H1 (cell line): ENCODE measurements around the gene ZBTB4. TPM values are rescaled to one million over a fixed set of nuclear protein-coding genes. Genes with fewer than 3 reads are reported as not detected.

Experiments
- BRCA1 ChIP-seq: IDR thresholded peaks from 2 replicates; pipeline ENCODE4 v1.6.1; 2012; ENCODE audit warnings: low read depth, low read length, improper control_type of control experiment
- CHD1 ChIP-seq: IDR thresholded peaks from 2 replicates; pipeline ENCODE4 v1.6.1; 2012; ENCODE audit warnings: low read depth, low read length, improper control_type of control experiment
- CREB1 ChIP-seq: IDR thresholded peaks from 2 replicates; pipeline ENCODE4 v1.6.1; 2012; ENCODE audit warnings: inconsistent platforms
- KDM1A ChIP-seq: fragments of 200-600, 300-600 bp; sonication (generic); IDR thresholded peaks from 2 replicates; pipeline ENCODE4 v1.7.1; 2016; ENCODE audit warnings: mild to moderate bottlenecking, low read length, borderline replicate concordance
- PHF8 ChIP-seq: fragments of 200-600 bp; sonication (generic); conservative IDR thresholded peaks from 2 replicates; pipeline ENCODE4 v1.7.1; 2012; ENCODE audit warnings: low read depth, mild to moderate bottlenecking, inconsistent platforms, low read length, moderate library complexity
- SAP30 ChIP-seq: fragments of 300-600 bp; sonication (generic); IDR thresholded peaks from 2 replicates; pipeline ENCODE4 v1.7.1; 2012; ENCODE audit warnings: low read length, moderate library complexity, mild to moderate bottlenecking, inconsistent platforms; ENCODE audit not compliant: insufficient read depth, insufficient replicate concordance
- TBP ChIP-seq: IDR thresholded peaks from 2 replicates; pipeline ENCODE4 v1.6.1; 2011; ENCODE audit warnings: low read depth, low read length, improper control_type of control experiment
- polyA plus RNA-seq, 7 experiments: library from polyadenylated mRNA; depleted of rRNA in 3 of 7; stranded (reverse) in 5 of 7; unstranded in 2 of 7; fragments of >200 nt in 5 of 7; fragments of 200-250 nt in 2 of 7; gene quantifications; 1 replicate in 5 of 7; 2 replicates in 1 of 7; 4 replicates in 1 of 7; pipeline versions ENCODE4 v1.2.1 to v1.2.3, GENCODE V29; 2011 to 2013; ENCODE audit warnings: missing spikeins in 2 of 7, mixed read lengths in 2 of 7
- total RNA-seq: library from RNA; stranded (reverse); fragmentation: NEBNext Ultra II Directional; extraction: Animal tissue kit (Norgen Biotek cat#: 25700); gene quantifications from 2 replicates; pipeline ENCODE4 v1.2.1, GENCODE V29; 2021

Gene ZBTB4
- total and polyA plus RNA-seq, 2 of the 8 experiments (the other 6 are each of a cell fraction or from before 2014, with no cell fraction given): 5.9 to 10.1 TPM

DNA sequence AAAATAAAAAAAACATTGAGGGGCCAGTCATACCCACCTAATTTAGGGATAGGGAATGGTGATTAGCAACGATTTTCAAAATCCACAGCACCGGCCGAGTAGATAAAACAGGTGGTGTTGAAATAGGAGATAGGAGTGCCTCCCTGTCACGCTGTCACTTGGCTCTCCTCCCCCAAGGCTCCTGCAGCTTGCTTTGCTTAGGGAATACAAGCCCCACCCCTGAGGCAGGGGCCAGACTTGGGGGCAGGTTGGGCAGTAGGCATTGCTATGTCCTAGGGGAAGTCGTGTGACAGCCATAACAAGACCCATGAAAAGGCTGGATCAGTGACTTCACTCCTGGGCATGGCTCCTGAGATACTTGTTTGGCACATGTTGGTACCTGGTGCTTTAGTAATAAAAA lies 30.5 kb upstream of the ZBTB4 start (continued):
- no peak for TF ChIP-seq PHF8
- no peak for TF ChIP-seq SAP30
- TF ChIP-seq TBP: no peak
- no peak for TF ChIP-seq CHD1
- no peak for TF ChIP-seq KDM1A
- TF ChIP-seq CREB1: no peak
- TF ChIP-seq BRCA1: no peak
